Measurements from ENCODE around the gene TMEM150C.

GRCh38 chr4:82569076-82569475, 7.3 kb upstream of the TMEM150C start:
- TF ChIP-seq CTCF (IDR thresholded peaks at IDR 0.05; ENCODE audit: low read depth, low read length, missing input control): no peak
- TF ChIP-seq FOXA2 (IDR thresholded peaks at IDR 0.05): no peak
- TF ChIP-seq ATF3 (IDR thresholded peaks at IDR 0.05): no peak
- TF ChIP-seq RAD21 (IDR thresholded peaks at IDR 0.05): no peak

Measured in liver (tissue), 3 donors.